ENCODE measurements around the gene RBAK.
"Not testable (repeated sequence)": the region's sequence is repeated elsewhere in the genome, so short reads cannot be mapped to it uniquely, and the experiment has no call there.

RBAK gene

GRCh38 chr7:5001911-5002310 lies 43.7 kb upstream of the RBAK start:
- DNase-seq (ENCODE audit: low read depth): no peak
- TF ChIP-seq CTCF (conservative IDR thresholded peaks at IDR 0.05; ENCODE audit: low read depth, low read length): no peak
- H3K4me3 ChIP-seq (ENCODE audit: low read depth, low read length): no peak overlapping the region

GRCh38 chr7:5005066-5005465 lies 40.6 kb upstream of the RBAK start:
- no peak for TF ChIP-seq CTCF (conservative IDR thresholded peaks at IDR 0.05; ENCODE audit: low read depth, low read length)
- no peak overlapping the region for H3K4me3 ChIP-seq (ENCODE audit: low read depth, low read length)
- no peak for DNase-seq (ENCODE audit: low read depth)

GRCh38 chr7:5012985-5013384 lies 32.7 kb upstream of the RBAK start:
- H3K4me3 ChIP-seq (ENCODE audit: low read depth, low read length): no peak overlapping the region
- peak; percentile 3 for DNase-seq (ENCODE audit: low read depth)
- TF ChIP-seq CTCF (conservative IDR thresholded peaks at IDR 0.05; ENCODE audit: low read depth, low read length): peak; percentile 16

GRCh38 chr7:5015936-5016335 lies 29.7 kb upstream of the RBAK start:
- H3K4me3 ChIP-seq (ENCODE audit: low read depth, low read length): not testable (repeated sequence)

GRCh38 chr7:5017626-5018025 lies 28.0 kb upstream of the RBAK start:
- DNase-seq (ENCODE audit: low read depth); H3K4me3 ChIP-seq (ENCODE audit: low read depth, low read length): not testable (repeated sequence)

More at GRCh38 chr7:5015936-5016335, 29.7 kb upstream of the RBAK start:
- not testable (repeated sequence) for DNase-seq (ENCODE audit: low read depth)

- no peak for DNase-seq (ENCODE audit: low read depth)
- no peak overlapping the region for H3K4me3 ChIP-seq (ENCODE audit: low read depth, low read length)
- no peak for TF ChIP-seq CTCF (conservative IDR thresholded peaks at IDR 0.05; ENCODE audit: low read depth, low read length)
Observed at GRCh38 chr7:5020098-5020497, 25.6 kb upstream of the RBAK start.

- not testable (repeated sequence) for H3K4me3 ChIP-seq (ENCODE audit: low read depth, low read length); DNase-seq (ENCODE audit: low read depth)
Observed at GRCh38 chr7:5020976-5021550, 24.6 kb upstream of the RBAK start.

- not testable (repeated sequence) for H3K4me3 ChIP-seq (ENCODE audit: low read depth, low read length)
Observed at GRCh38 chr7:5023626-5024025, 22.0 kb upstream of the RBAK start.

GRCh38 chr7:5027796-5028410 lies 17.8 kb upstream of the RBAK start:
- DNase-seq (ENCODE audit: low read depth): peak; percentile 23
- not testable (repeated sequence) for H3K4me3 ChIP-seq (ENCODE audit: low read depth, low read length)

More at GRCh38 chr7:5023626-5024025, 22.0 kb upstream of the RBAK start:
- not testable (repeated sequence) for DNase-seq (ENCODE audit: low read depth)

GRCh38 chr7:5033186-5033585 lies 12.5 kb upstream of the RBAK start:
- H3K4me3 ChIP-seq (ENCODE audit: low read depth, low read length); DNase-seq (ENCODE audit: low read depth): not testable (repeated sequence)
